WTC11 (cell line): ENCODE results near the gene CYP24A1. TPM values are rescaled to one million over a fixed set of nuclear protein-coding genes. Genes with fewer than 3 reads are reported as not detected.
A peak's percentile ranks its signal among the peaks of the same experiment; 100 is the strongest.

Experiments
- ATAC-seq: fragments of 200-7000 bp; cut with Tn5 transposase; 2 replicates; pipeline ENCODE4 v1.10.0; 2021; ENCODE audit warnings: mild to moderate bottlenecking, moderate library complexity
- CTCF ChIA-PET: fragments of 300-600 bp; sonication (Branson Sonifier 250); formaldehyde crosslinking; loops from one replicate; lab custom pipeline; 2021; ENCODE audit warnings: antibody characterized with exemption; lab: Charles Lee
- POLR2A ChIA-PET: fragments of 350-600 bp; sonication (Branson Sonifier 250); formaldehyde crosslinking; loops from one replicate; lab custom pipeline; 2021; ENCODE audit warnings: antibody characterized with exemption; lab: Charles Lee
- DNase-seq: peaks from one replicate; pipeline ENCODE4 v3.0.0; 2021; ENCODE audit warnings: low spot score
- H3K27ac Mint-ChIP-seq: 2 replicates; pipeline ENCODE4 v1.8.0; 2021; ENCODE audit warnings: mixed read lengths
- H3K27me3 Mint-ChIP-seq: 2 replicates; pipeline ENCODE4 v1.8.0; 2021; ENCODE audit warnings: low read depth, mild to moderate bottlenecking, moderate library complexity, mixed read lengths
- H3K36me3 Mint-ChIP-seq: 2 replicates; pipeline ENCODE4 v1.8.0; 2021; ENCODE audit warnings: mixed read lengths
- H3K4me1 Mint-ChIP-seq: 2 replicates; pipeline ENCODE4 v1.8.0; 2022; ENCODE audit warnings: mixed read lengths
- H3K4me3 Mint-ChIP-seq: 2 replicates; pipeline ENCODE4 v1.8.0; 2021; ENCODE audit warnings: mild to moderate bottlenecking, moderate library complexity, mixed read lengths
- H3K9me3 Mint-ChIP-seq: 2 replicates; pipeline ENCODE4 v1.8.0; 2021; ENCODE audit warnings: mixed read lengths
- AFF4 ChIP-seq: sonication (generic); formaldehyde crosslinking; IDR thresholded peaks from 2 replicates; pipeline ENCODE4 v1.8.1; 2023; ENCODE audit warnings: mild to moderate bottlenecking, missing genetic modification reagents, borderline replicate concordance
- AR ChIP-seq: fragments of 250-450 bp; sonication (Bioruptor Pico); IDR thresholded peaks from 2 replicates; pipeline ENCODE4 v1.9.0; 2021; ENCODE audit warnings: mild to moderate bottlenecking
- ATF6 ChIP-seq: sonication (generic); formaldehyde crosslinking; IDR thresholded peaks from 2 replicates; pipeline ENCODE4 v1.8.1; 2023; ENCODE audit warnings: mild to moderate bottlenecking, missing genetic modification reagents
- CTCF ChIP-seq: fragments of 200-600 bp; IDR thresholded peaks from 2 replicates; pipeline ENCODE4 v1.8.0; 2022; ENCODE audit warnings: antibody characterized with exemption
- ERG ChIP-seq: fragments of 250-450 bp; sonication (Bioruptor Pico); IDR thresholded peaks from 2 replicates; pipeline ENCODE4 v1.8.0; 2021; ENCODE audit warnings: mild to moderate bottlenecking
- FOXP1 ChIP-seq: sonication (generic); formaldehyde crosslinking; IDR thresholded peaks from 2 replicates; pipeline ENCODE4 v1.8.0; 2022; ENCODE audit warnings: missing genetic modification reagents, mild to moderate bottlenecking, moderate library complexity, borderline replicate concordance
- GTF2I ChIP-seq: fragments of 250-450 bp; sonication (Bioruptor Pico); conservative IDR thresholded peaks from 2 replicates; pipeline ENCODE4 v1.4.0; 2021; ENCODE audit warnings: mild to moderate bottlenecking
- HMGA2 ChIP-seq: fragments of 250-450 bp; sonication (Bioruptor Pico); IDR thresholded peaks from 2 replicates; pipeline ENCODE4 v1.4.0; 2021; ENCODE audit warnings: mild to moderate bottlenecking, moderate library complexity
- KAT7 ChIP-seq: sonication (generic); formaldehyde crosslinking; IDR thresholded peaks from 2 replicates; pipeline ENCODE4 v1.8.1; 2023; ENCODE audit warnings: missing genetic modification reagents, mild to moderate bottlenecking, borderline replicate concordance
- MLX ChIP-seq: sonication (generic); formaldehyde crosslinking; IDR thresholded peaks from 2 replicates; pipeline ENCODE4 v1.8.1; 2023; ENCODE audit warnings: mild to moderate bottlenecking, missing genetic modification reagents, moderate library complexity
- MYBL2 ChIP-seq: sonication (generic); formaldehyde crosslinking; IDR thresholded peaks from 2 replicates; pipeline ENCODE4 v1.8.1; 2023; ENCODE audit warnings: mild to moderate bottlenecking, moderate library complexity, missing genetic modification reagents
- NFE2L1 ChIP-seq: sonication (generic); formaldehyde crosslinking; IDR thresholded peaks from 2 replicates; pipeline ENCODE4 v1.8.1; 2023; ENCODE audit warnings: missing genetic modification reagents
- OVOL2 ChIP-seq: fragments of 250-450 bp; sonication (Bioruptor Pico); IDR thresholded peaks from 2 replicates; pipeline ENCODE4 v1.9.0; 2021; ENCODE audit warnings: mild to moderate bottlenecking, borderline replicate concordance
- PRRX2 ChIP-seq: fragments of 250-450 bp; sonication (Bioruptor Pico); IDR thresholded peaks from 2 replicates; pipeline ENCODE4 v1.8.0; 2021; ENCODE audit warnings: mild to moderate bottlenecking
- RELA ChIP-seq: sonication (generic); formaldehyde crosslinking; IDR thresholded peaks from 2 replicates; pipeline ENCODE4 v1.8.1; 2022; ENCODE audit warnings: missing genetic modification reagents, mild to moderate bottlenecking, borderline replicate concordance
- USF2 ChIP-seq: sonication (generic); formaldehyde crosslinking; IDR thresholded peaks from 2 replicates; pipeline ENCODE4 v1.8.1; 2023; ENCODE audit warnings: mild to moderate bottlenecking, missing genetic modification reagents, moderate library complexity
- ZBTB21 ChIP-seq: sonication (generic); formaldehyde crosslinking; IDR thresholded peaks from 2 replicates; pipeline ENCODE4 v1.8.1; 2023; ENCODE audit warnings: mild to moderate bottlenecking, missing genetic modification reagents, borderline replicate concordance
- ZNF396 ChIP-seq: fragments of 250-450 bp; sonication (Bioruptor Pico); IDR thresholded peaks from 2 replicates; pipeline ENCODE4 v1.8.0; 2021; ENCODE audit warnings: mild to moderate bottlenecking, moderate library complexity, borderline replicate concordance
- total RNA-seq: library from RNA; stranded (reverse); gene quantifications from 3 replicates; pipeline ENCODE4 v1.2.3, GENCODE V29; 2021

The CYP24A1 gene
- total RNA-seq, 1 experiment from 2014 or later, result not detected

GRCh38 chr20:54207053-54207742, 33.4 kb upstream of the CYP24A1 start:
- Mint-ChIP-seq H3K9me3 (no peaks in the 10 kb centered on the region), H3K36me3 (peaks cover 5% of the 10 kb centered on the region), H3K27me3 (no peaks in the 10 kb centered on the region), H3K4me1 (peaks cover 21% of the 10 kb centered on the region)
- ChIA-PET CTCF (interaction anchor here (0.6 to 2.1 kb wide), 9 partner anchors 10 to 224 kb away, joined by 3 to 11 read pairs (median 5); no protein-coding TSS in a partner anchor), POLR2A (interaction anchor here (1.4 kb wide), 1 partner anchor 66 kb away, joined by 3 read pairs; no protein-coding TSS in a partner anchor)
- ATAC-seq, result no peak; the same call in 1 of the 2 replicates
- no peak for DNase-seq
- TF ChIP-seq GTF2I (CRISPR knock-in tag) (peak; percentile 91), AR (CRISPR knock-in tag) (no peak)
- TF ChIP-seq, all 79 proteins: peak for 1
- H3K27ac Mint-ChIP-seq, result no peak overlapping the region
- peak overlapping the region; percentile 96 for H3K4me3 Mint-ChIP-seq

GRCh38 chr20:54205450-54205849, 31.7 kb upstream of the CYP24A1 start:
- no peak for DNase-seq
- Mint-ChIP-seq H3K27me3 (no peaks in the 10 kb centered on the region), H3K27ac (no peak overlapping the region), H3K36me3 (peaks cover under 1% of the 10 kb centered on the region; the same call in 1 of the 2 replicates), H3K4me3 (no peak overlapping the region), H3K9me3 (no peaks in the 10 kb centered on the region), H3K4me1 (peaks cover 29% of the 10 kb centered on the region)
- no peak for ATAC-seq
- POLR2A ChIA-PET, result no interaction called here
- CTCF ChIA-PET, result interaction anchor here (0.9 to 2.0 kb wide), 3 partner anchors 102 to 440 kb away, joined by 3 to 5 read pairs (median 3); no protein-coding TSS in a partner anchor
- TF ChIP-seq NFE2L1 (no peak), MLX (CRISPR knock-in tag) (no peak), MYBL2 (CRISPR knock-in tag) (no peak), ATF6 (no peak), FOXP1 (no peak), CTCF (no peak), RELA (CRISPR knock-in tag) (no peak), ZBTB21 (CRISPR knock-in tag) (no peak), PRRX2 (CRISPR knock-in tag) (no peak)

- ATAC-seq, result no peak
- Mint-ChIP-seq H3K36me3 (no peaks in the 10 kb centered on the region), H3K4me1 (peaks cover 27% of the 10 kb centered on the region), H3K27me3 (no peaks in the 10 kb centered on the region), H3K9me3 (no peaks in the 10 kb centered on the region), H3K4me3 (no peak overlapping the region), H3K27ac (no peak overlapping the region)
- DNase-seq, result no peak
- CTCF ChIA-PET, result interaction anchor here (0.9 to 2.0 kb wide), 2 partner anchors 101 to 441 kb away, joined by 3 to 5 read pairs; no protein-coding TSS in a partner anchor
- POLR2A ChIA-PET, result no interaction called here
- no peak for TF ChIP-seq AFF4 (CRISPR knock-in tag)
- no peak for TF ChIP-seq HMGA2 (CRISPR knock-in tag)
- TF ChIP-seq KAT7 (CRISPR knock-in tag), result no peak
- no peak for TF ChIP-seq OVOL2
- no peak for TF ChIP-seq ZNF396
- TF ChIP-seq ERG, result no peak
- TF ChIP-seq USF2 (CRISPR knock-in tag), result no peak
These were observed 30.7 kb upstream of the CYP24A1 start for GRCh38 chr20:54204481-54204880.
